Endothelial cell of umbilical vein (primary cell): ENCODE data around the gene LDLRAD4. TPM values are rescaled to one million over a fixed set of nuclear protein-coding genes. Genes with fewer than 3 reads are reported as not detected.

Source experiments
- BruUV-seq: library from RNA; stranded (reverse); fragments of 400-500 nt; replicated peaks from 2 replicates; lab custom pipeline; 2021; lab: Mats Ljungman, UMichigan
- CTCF ChIA-PET: fragments of 300-600, 350-600 bp; sonication (Branson Sonifier 250); formaldehyde crosslinking; loops from one replicate; lab custom pipeline; 2021; ENCODE audit warnings: antibody characterized with exemption, inconsistent platforms; lab: Charles Lee
- POLR2A ChIA-PET: fragments of 300-600, 350-600 bp; sonication (Branson Sonifier 250); formaldehyde crosslinking; loops from one replicate; lab custom pipeline; 2021; ENCODE audit warnings: antibody characterized with exemption, inconsistent platforms; lab: Charles Lee
- DNase-seq: peaks from one replicate; pipeline ENCODE4 v3.0.0-alpha.2; 2011; ENCODE audit warnings: low read depth, low spot score
- FAIRE-seq: peaks from 2 replicates; lab custom pipeline; 2011; peaks lifted over from hg19 to GRCh38; lab: Jason Lieb, UNC
- H2AFZ ChIP-seq: 2 replicates; pipeline ENCODE4 v1.6.0; 2012; ENCODE audit warnings: low read depth, low read length, control low read depth, inconsistent platforms
- H3K27ac ChIP-seq: 2 replicates; pipeline ENCODE4 v1.5.1; 2011; ENCODE audit warnings: low read depth, mild to moderate bottlenecking, control low read depth, low read length, moderate library complexity; ENCODE audit not compliant: insufficient read depth
- H3K27me3 ChIP-seq, 2 experiments: 2 replicates each; pipeline versions ENCODE4 v1.6.0 to v1.6.1; 2011; ENCODE audit warnings: low read length in 2 of 2, mixed read lengths in 1 of 2; ENCODE audit not compliant: control insufficient read depth in 2 of 2, insufficient read depth in 2 of 2
- H3K36me3 ChIP-seq, 2 experiments: 2 replicates in 1 of 2; 3 replicates in 1 of 2; pipeline ENCODE4 v1.5.1; 2011; ENCODE audit warnings: low read length in 2 of 2, mild to moderate bottlenecking in 1 of 2, moderate library complexity in 1 of 2; ENCODE audit not compliant: control insufficient read depth in 2 of 2, insufficient read depth in 2 of 2; ENCODE audit errors: extremely low read depth in 1 of 2
- H3K4me1 ChIP-seq: 3 replicates; pipeline ENCODE4 v1.5.1; 2011; ENCODE audit warnings: mild to moderate bottlenecking, low read length; ENCODE audit not compliant: control insufficient read depth, insufficient read depth; ENCODE audit errors: extremely low read depth
- H3K4me2 ChIP-seq: 2 replicates; pipeline ENCODE4 v1.6.1; 2011; ENCODE audit warnings: low read length, control low read depth, mixed read lengths; ENCODE audit not compliant: insufficient read depth
- H3K4me3 ChIP-seq, 3 experiments: fragments of 200-600 bp in 1 of 3; sonication (generic), shearing (Covaris generic) in 1 of 3; replicated peaks in 1 of 3; 2 replicates each; pipeline ENCODE4 v1.5.1; 2011 to 2016; ENCODE audit warnings: control low read depth in 3 of 3, low read length in 3 of 3, mild to moderate bottlenecking in 2 of 3, inconsistent platforms in 1 of 3, low read depth in 1 of 3, moderate library complexity in 1 of 3; ENCODE audit not compliant: insufficient read depth in 1 of 3
- H3K79me2 ChIP-seq: 2 replicates; pipeline ENCODE4 v1.6.0; 2012; ENCODE audit warnings: low read length, inconsistent platforms; ENCODE audit not compliant: control insufficient read depth, insufficient read depth
- H3K9ac ChIP-seq: replicated peaks from 2 replicates; pipeline ENCODE3; 2011; ENCODE audit warnings: low read length, control low read depth; ENCODE audit not compliant: insufficient read depth; ENCODE audit errors: extremely low read depth
- H3K9me1 ChIP-seq: replicated peaks from 3 replicates; pipeline ENCODE4 v1.6.0; 2011; ENCODE audit warnings: mild to moderate bottlenecking, low read length; ENCODE audit not compliant: control insufficient read depth, insufficient read depth; ENCODE audit errors: extremely low read depth
- H3K9me3 ChIP-seq: replicated peaks from 2 replicates; pipeline ENCODE4 v1.5.1; 2012; ENCODE audit warnings: low read length, inconsistent platforms; ENCODE audit not compliant: control insufficient read depth, insufficient read depth
- H4K20me1 ChIP-seq: replicated peaks from 2 replicates; pipeline ENCODE3; 2011; ENCODE audit warnings: mild to moderate bottlenecking, low read length; ENCODE audit not compliant: control insufficient read depth, insufficient read depth; ENCODE audit errors: extremely low read depth
- EZH2 ChIP-seq: IDR thresholded peaks from 2 replicates; pipeline ENCODE4 v1.6.1; 2012; ENCODE audit warnings: borderline replicate concordance, low read depth, mild to moderate bottlenecking, moderate library complexity, low read length, inconsistent platforms; ENCODE audit not compliant: severe bottlenecking
- FOS ChIP-seq: IDR thresholded peaks from 2 replicates; pipeline ENCODE4 v1.6.1; 2011; ENCODE audit warnings: mild to moderate bottlenecking, low read length, moderate library complexity, borderline replicate concordance; ENCODE audit not compliant: insufficient read depth
- GATA2 ChIP-seq: IDR thresholded peaks from 2 replicates; pipeline ENCODE4 v1.7.0; 2011; ENCODE audit warnings: low read depth, mild to moderate bottlenecking, moderate library complexity, mixed read lengths, low read length; ENCODE audit not compliant: insufficient read length, insufficient read depth
- JUN ChIP-seq: IDR thresholded peaks from 2 replicates; pipeline ENCODE4 v1.6.1; 2011; ENCODE audit warnings: borderline replicate concordance, low read depth; ENCODE audit not compliant: insufficient read length, insufficient read depth
- MYC ChIP-seq: IDR thresholded peaks from one replicate; pipeline ENCODE4 v1.6.1; 2011; ENCODE audit warnings: mild to moderate bottlenecking, low read depth, low read length
- POLR2A ChIP-seq: IDR thresholded peaks from 2 replicates; pipeline ENCODE4 v1.6.1; 2012; ENCODE audit warnings: low read depth, mild to moderate bottlenecking, control low read depth, low read length
- POLR2AphosphoS5 ChIP-seq: IDR thresholded peaks from 2 replicates; pipeline ENCODE4 v1.6.1; 2012; ENCODE audit warnings: low read depth, mild to moderate bottlenecking, control low read depth, low read length, moderate library complexity; ENCODE audit not compliant: insufficient read depth
- dilution Hi-C: fragments of 300-500 bp; cut with MboI; formaldehyde crosslinking; loops from one replicate; pipeline ENCODE4 v1.15.0; 2019; ENCODE audit warnings: low sequenced_read_pairs; ENCODE audit not compliant: extremely low pct_ligation_motif_present
- intact Hi-C: fragments of 100-400 bp; cut with micrococcal nuclease; formaldehyde crosslinking; loops from one replicate; pipeline ENCODE4 v1.10.0; 2022
- polyA plus RNA-seq, 4 experiments: library from polyadenylated mRNA; depleted of rRNA in 3 of 4; stranded (reverse) in 3 of 4; unstranded in 1 of 4; fragments of >200 nt; gene quantifications; 2 replicates each; pipeline versions ENCODE4 v1.2.1 to v1.2.3, GENCODE V29; 2011 to 2012; ENCODE audit warnings: missing spikeins in 1 of 4
- total RNA-seq: library from RNA; stranded (reverse); gene quantifications from 2 replicates; pipeline ENCODE4 v1.2.3, GENCODE V29; 2021
- TF ChIP-seq, protein P1 (sequence below), 2 donors: IDR thresholded peaks; 1 replicate in 1 of 2; 2 replicates in 1 of 2; pipeline ENCODE4 v1.5.1; 2011; ENCODE audit warnings: low read length in 2 of 2, mild to moderate bottlenecking in 2 of 2, moderate library complexity in 2 of 2, control low read depth in 1 of 2, inconsistent platforms in 1 of 2, low read depth in 1 of 2; ENCODE audit not compliant: insufficient read depth in 1 of 2; ENCODE audit errors: extremely low read depth in 1 of 2
- TF ChIP-seq, protein P2 (sequence below): IDR thresholded peaks from 2 replicates; pipeline ENCODE4 v1.6.1; 2011; ENCODE audit not compliant: insufficient read depth, insufficient read length

The LDLRAD4 gene
- total and polyA plus RNA-seq, 2 donors (not counting 3 experiments of a cell fraction or from before 2014, with no cell fraction given), result 5.2 to 6.5 TPM

DNA sequence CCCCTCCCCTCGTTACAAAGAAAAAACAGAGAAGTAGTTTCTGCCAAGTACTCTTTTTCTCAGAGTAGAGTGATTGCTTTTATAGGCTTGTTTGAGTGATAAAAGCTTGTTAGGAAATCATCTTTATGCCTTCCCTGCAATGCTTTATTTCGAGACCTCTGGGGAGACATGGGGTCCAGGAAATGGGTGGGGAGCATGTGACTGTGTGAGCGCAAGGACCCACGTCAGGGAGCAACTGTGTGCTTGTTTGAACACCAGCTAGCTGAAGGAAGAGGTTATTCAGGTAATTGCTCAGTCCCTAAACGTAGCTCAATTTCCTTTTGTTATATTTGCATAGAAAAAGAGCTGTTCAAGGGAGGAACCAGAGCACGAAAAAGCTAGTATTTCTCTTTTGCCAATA, 320.5 kb downstream of the LDLRAD4 start:
- TF ChIP-seq POLR2AphosphoS5 (no peak), MYC (no peak), EZH2 (no peak), JUN (no peak), POLR2A (no peak), GATA2 (no peak), FOS (no peak)
- TF ChIP-seq, protein P1, sequence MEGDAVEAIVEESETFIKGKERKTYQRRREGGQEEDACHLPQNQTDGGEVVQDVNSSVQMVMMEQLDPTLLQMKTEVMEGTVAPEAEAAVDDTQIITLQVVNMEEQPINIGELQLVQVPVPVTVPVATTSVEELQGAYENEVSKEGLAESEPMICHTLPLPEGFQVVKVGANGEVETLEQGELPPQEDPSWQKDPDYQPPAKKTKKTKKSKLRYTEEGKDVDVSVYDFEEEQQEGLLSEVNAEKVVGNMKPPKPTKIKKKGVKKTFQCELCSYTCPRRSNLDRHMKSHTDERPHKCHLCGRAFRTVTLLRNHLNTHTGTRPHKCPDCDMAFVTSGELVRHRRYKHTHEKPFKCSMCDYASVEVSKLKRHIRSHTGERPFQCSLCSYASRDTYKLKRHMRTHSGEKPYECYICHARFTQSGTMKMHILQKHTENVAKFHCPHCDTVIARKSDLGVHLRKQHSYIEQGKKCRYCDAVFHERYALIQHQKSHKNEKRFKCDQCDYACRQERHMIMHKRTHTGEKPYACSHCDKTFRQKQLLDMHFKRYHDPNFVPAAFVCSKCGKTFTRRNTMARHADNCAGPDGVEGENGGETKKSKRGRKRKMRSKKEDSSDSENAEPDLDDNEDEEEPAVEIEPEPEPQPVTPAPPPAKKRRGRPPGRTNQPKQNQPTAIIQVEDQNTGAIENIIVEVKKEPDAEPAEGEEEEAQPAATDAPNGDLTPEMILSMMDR (IDR thresholded peaks at IDR 0.05; ENCODE audit: extremely low read depth in 1 of 2, insufficient read depth in 1 of 2, low read depth in 1 of 2, low read length in 2 of 2), result no peak
- TF ChIP-seq, protein P2, sequence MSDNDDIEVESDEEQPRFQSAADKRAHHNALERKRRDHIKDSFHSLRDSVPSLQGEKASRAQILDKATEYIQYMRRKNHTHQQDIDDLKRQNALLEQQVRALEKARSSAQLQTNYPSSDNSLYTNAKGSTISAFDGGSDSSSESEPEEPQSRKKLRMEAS, result no peak
- CTCF ChIA-PET, result interaction anchor here (0.9 to 1.9 kb wide), 4 partner anchors 14 to 98 kb away, joined by 3 to 7 read pairs (median 4); no protein-coding TSS in a partner anchor
- no TSS peak for BruUV-seq
- H4K20me1 ChIP-seq, result no peaks in the 10 kb centered on the region
- no peak overlapping the region for H3K27ac ChIP-seq
- peaks cover 9 to 11% of the 10 kb centered on the region in 2 experiments for H3K27me3 ChIP-seq
- intact Hi-C loops, result loop anchor here (10.0 kb wide), 2 partner anchors 74 to 384 kb away; no protein-coding TSS in a partner anchor
- H3K9me3 ChIP-seq, result no peaks in the 10 kb centered on the region
- no peaks in the 10 kb centered on the region for H3K4me1 ChIP-seq
- FAIRE-seq (no peak), DNase-seq (no peak)
- no peaks in the 10 kb centered on the region for H3K9me1 ChIP-seq
- H3K4me3 ChIP-seq, result no peak overlapping the region
- no peaks in the 10 kb centered on the region for H3K36me3 ChIP-seq
- H2AFZ ChIP-seq, result no peak overlapping the region
- H3K79me2 ChIP-seq, result no peaks in the 10 kb centered on the region
- POLR2A ChIA-PET, result no interaction called here
- H3K9ac ChIP-seq, result no peak overlapping the region
- dilution Hi-C loops, result no loop called here
- H3K4me2 ChIP-seq, result no peak overlapping the region
